ENCODE results near the gene TINAGL1. TPM values are rescaled to one million over a fixed set of nuclear protein-coding genes. Genes with fewer than 3 reads are reported as not detected.

The TINAGL1 gene
- total and polyA plus RNA-seq, 4 donors, result 5.3 to 41.2 (median 13.2) TPM

DNA sequence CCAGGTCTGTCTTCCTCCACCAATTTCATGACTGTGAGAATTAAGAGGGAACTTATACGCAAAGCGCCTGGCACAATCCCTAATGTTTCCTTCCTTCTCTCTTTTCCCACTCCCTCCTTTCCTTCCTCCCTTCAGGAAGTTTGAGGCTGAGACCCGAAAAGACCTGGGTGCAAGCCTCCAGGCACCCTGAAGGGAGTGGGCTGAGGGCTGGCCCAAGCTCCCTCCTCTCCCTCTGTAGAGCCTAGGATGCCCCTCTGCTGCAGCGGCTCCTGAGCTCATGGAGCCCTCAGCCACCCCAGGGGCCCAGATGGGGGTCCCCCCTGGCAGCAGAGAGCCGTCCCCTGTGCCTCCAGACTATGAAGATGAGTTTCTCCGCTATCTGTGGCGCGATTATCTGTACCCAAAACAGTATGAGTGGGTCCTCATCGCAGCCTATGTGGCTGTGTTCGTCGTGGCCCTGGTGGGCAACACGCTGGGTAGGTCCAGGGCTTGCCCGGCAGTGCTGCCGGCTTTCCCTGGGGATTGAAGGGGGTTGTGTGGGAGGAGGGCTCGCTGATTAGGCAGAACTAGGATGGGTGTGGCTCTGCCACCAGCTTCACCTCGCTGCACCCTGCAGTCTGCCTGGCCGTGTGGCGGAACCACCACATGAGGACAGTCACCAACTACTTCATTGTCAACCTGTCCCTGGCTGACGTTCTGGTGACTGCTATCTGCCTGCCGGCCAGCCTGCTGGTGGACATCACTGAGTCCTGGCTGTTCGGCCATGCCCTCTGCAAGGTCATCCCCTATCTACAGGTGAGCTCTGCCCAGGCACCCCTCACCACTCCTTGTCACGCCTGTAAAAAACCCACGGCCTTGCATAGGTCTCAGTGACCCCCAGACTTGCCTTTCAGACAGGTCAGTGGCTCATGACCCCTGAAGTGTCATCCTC, 42.9 kb downstream of the TINAGL1 start:
- H3K36me3 ChIP-seq (ENCODE audit: control insufficient read depth, insufficient read depth, low read length), result peaks cover 4% of the 10 kb centered on the region

DNA sequence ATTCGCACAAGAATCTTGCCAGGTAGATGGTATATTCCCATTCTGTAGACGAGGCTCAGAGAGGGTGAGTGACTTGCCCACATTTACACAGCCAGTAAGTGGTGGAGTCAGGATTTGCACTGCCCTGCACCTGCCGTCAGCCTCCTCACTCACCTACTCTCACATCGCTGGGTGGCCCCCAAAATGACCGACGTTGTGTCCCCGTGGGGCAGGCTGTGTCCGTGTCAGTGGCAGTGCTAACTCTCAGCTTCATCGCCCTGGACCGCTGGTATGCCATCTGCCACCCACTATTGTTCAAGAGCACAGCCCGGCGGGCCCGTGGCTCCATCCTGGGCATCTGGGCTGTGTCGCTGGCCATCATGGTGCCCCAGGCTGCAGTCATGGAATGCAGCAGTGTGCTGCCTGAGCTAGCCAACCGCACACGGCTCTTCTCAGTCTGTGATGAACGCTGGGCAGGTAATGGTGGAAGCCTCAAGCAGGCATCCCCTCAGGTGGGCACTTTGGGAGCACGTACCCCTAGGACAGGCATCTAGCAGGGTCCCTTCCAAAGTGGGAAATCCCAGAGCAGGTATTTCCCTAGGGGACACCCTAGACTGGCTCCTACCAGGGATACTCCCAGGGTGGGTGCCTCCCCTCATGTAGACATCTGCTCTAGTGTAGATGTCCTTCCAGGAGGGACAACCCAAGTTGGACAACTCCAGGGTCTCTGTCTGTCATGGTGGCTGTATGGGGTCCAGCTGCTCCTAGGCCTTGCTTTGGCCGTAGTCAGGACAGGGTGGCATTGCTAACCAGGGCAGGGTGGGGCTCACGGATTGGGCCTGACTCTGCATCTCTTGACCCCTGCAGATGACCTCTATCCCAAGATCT, 44.5 kb downstream of the TINAGL1 start:
- H3K36me3 ChIP-seq (ENCODE audit: control insufficient read depth, insufficient read depth, low read length), result peaks cover 13% of the 10 kb centered on the region
- no peak overlapping the region for H3K4me3 ChIP-seq (ENCODE audit: low read depth, low read length)
- 92% methylated on average over 18 of the region's 20 CpGs for whole genome bisulfite sequencing (ENCODE audit: insufficient coverage)
- no peak overlapping the region for H3K27ac ChIP-seq (ENCODE audit: low read depth, low read length)
- peaks cover 11% of the 10 kb centered on the region for H3K27me3 ChIP-seq (ENCODE audit: control insufficient read depth, insufficient read depth, low read length)
- no peaks in the 10 kb centered on the region for H3K9me3 ChIP-seq (ENCODE audit: control insufficient read depth, insufficient read depth, low read length)
- no peak for DNase-seq (ENCODE audit: low read depth in 4 of 6, low spot score in 6 of 6)
- peaks cover 28% of the 10 kb centered on the region for H3K4me1 ChIP-seq (ENCODE audit: control insufficient read depth, insufficient read depth, low read length)

More for the DNA sequence above, 42.9 kb downstream of the TINAGL1 start:
- Histone ChIP-seq H3K4me1 (ENCODE audit: control insufficient read depth, insufficient read depth, low read length) (peaks cover 40% of the 10 kb centered on the region), H3K27me3 (ENCODE audit: control insufficient read depth, insufficient read depth, low read length) (peaks cover 11% of the 10 kb centered on the region), H3K27ac (ENCODE audit: low read depth, low read length) (no peak overlapping the region), H3K4me3 (ENCODE audit: low read depth, low read length) (no peak overlapping the region), H3K9me3 (ENCODE audit: control insufficient read depth, insufficient read depth, low read length) (no peaks in the 10 kb centered on the region)
- no peak for DNase-seq (ENCODE audit: low read depth in 4 of 6, low spot score in 6 of 6)
- 76% methylated on average over 20 of the region's 23 CpGs for WGBS (ENCODE audit: insufficient coverage)

DNA sequence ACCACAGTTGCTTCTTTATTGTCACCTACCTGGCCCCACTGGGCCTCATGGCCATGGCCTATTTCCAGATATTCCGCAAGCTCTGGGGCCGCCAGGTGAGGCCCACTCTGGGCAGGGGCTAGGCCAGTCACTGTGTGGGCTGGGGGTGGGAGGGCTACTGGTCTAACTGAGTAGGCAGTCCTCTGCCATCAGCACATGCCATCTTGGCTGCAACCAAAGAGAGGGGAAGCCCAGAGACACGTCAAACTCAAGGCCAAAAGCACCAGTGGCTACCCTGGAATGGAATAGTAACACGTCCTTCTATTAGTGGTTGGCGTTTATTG, 45.1 kb downstream of the TINAGL1 start:
- Histone ChIP-seq H3K9me3 (ENCODE audit: control insufficient read depth, insufficient read depth, low read length) (no peaks in the 10 kb centered on the region), H3K36me3 (ENCODE audit: control insufficient read depth, insufficient read depth, low read length) (peaks cover 17% of the 10 kb centered on the region), H3K4me3 (ENCODE audit: low read depth, low read length) (no peak overlapping the region), H3K27ac (ENCODE audit: low read depth, low read length) (no peak overlapping the region), H3K4me1 (ENCODE audit: control insufficient read depth, insufficient read depth, low read length) (peaks cover 33% of the 10 kb centered on the region), H3K27me3 (ENCODE audit: control insufficient read depth, insufficient read depth, low read length) (peaks cover 11% of the 10 kb centered on the region)
- 94% methylated on average over 2 of the region's 5 CpGs for WGBS (ENCODE audit: insufficient coverage)
- DNase-seq (ENCODE audit: low read depth in 4 of 6, low spot score in 6 of 6), result no peak

DNA sequence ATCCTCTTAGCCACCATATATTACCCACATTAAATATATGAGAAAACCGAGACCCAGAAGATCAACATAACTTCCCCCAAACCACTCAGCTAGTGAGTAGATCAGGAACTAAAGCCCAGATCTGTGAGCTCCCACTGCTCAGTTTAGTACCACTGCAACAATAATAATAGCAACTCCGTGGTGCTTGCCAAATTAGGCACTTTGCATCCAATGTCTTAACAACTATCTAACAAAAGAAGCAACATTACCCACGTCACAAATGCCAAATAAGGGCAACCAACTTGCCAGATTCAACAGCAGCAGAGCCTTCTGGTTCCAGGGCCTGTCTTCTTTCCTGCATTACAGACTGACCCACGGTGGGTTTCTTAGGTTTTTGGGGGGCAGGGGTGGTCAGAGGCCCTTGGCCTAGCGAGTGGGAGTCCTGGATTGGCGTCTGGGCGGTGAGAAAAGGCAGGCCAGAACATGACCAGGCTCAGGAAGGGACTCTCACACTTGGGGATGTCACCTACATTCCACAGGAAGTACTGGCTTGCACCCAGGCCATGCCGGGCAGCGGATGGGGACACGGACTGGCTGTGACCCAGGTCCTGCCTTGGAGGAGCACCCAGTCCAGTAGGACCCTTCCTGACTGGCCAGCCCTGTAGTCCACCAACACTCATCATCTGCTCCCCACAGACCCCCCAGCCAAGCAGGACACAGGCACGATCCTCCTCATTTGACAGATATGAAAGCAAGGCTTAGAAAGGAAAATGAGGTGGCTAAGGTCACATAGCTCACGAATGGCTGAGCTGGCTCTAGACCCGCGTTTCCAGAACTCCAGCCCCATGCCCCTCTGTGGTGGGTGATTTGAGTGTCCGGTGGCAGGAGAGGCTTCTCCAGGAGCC, 45.8 kb downstream of the TINAGL1 start:
- peaks cover 10% of the 10 kb centered on the region for H3K27me3 ChIP-seq (ENCODE audit: control insufficient read depth, insufficient read depth, low read length)
- no peaks in the 10 kb centered on the region for H3K9me3 ChIP-seq (ENCODE audit: control insufficient read depth, insufficient read depth, low read length)
- peaks cover 22% of the 10 kb centered on the region for H3K36me3 ChIP-seq (ENCODE audit: control insufficient read depth, insufficient read depth, low read length)
- 79% methylated on average over 14 of the region's 15 CpGs for WGBS (ENCODE audit: insufficient coverage)
- no peak overlapping the region for H3K27ac ChIP-seq (ENCODE audit: low read depth, low read length)
- H3K4me1 ChIP-seq (ENCODE audit: control insufficient read depth, insufficient read depth, low read length), result peaks cover 38% of the 10 kb centered on the region
- peak in 1 of 6 donors; percentile 75 for DNase-seq (ENCODE audit: low read depth in 4 of 6, low spot score in 6 of 6)
- no peak overlapping the region for H3K4me3 ChIP-seq (ENCODE audit: low read depth, low read length)

DNA sequence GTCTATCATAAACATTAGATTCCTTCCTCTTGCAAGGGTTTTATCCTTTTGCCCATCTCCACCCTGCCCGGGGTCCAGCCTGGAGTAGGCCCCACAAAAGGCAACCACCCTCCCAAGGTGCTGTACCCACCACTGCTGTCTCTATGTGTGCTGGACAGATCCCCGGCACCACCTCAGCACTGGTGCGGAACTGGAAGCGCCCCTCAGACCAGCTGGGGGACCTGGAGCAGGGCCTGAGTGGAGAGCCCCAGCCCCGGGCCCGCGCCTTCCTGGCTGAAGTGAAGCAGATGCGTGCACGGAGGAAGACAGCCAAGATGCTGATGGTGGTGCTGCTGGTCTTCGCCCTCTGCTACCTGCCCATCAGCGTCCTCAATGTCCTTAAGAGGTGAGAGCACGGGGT, 47.0 kb downstream of the TINAGL1 start:
- H3K27me3 ChIP-seq (ENCODE audit: control insufficient read depth, insufficient read depth, low read length), result peaks cover under 1% of the 10 kb centered on the region
- peaks cover 38% of the 10 kb centered on the region for H3K4me1 ChIP-seq (ENCODE audit: control insufficient read depth, insufficient read depth, low read length)
- no peak overlapping the region for H3K4me3 ChIP-seq (ENCODE audit: low read depth, low read length)
- DNase-seq (ENCODE audit: low read depth in 4 of 6, low spot score in 6 of 6), result no peak
- 92% methylated on average over 10 of the region's 12 CpGs for WGBS (ENCODE audit: insufficient coverage)
- H3K36me3 ChIP-seq (ENCODE audit: control insufficient read depth, insufficient read depth, low read length), result peaks cover 34% of the 10 kb centered on the region
- H3K9me3 ChIP-seq (ENCODE audit: control insufficient read depth, insufficient read depth, low read length), result no peaks in the 10 kb centered on the region
- no peak overlapping the region for H3K27ac ChIP-seq (ENCODE audit: low read depth, low read length)

DNA sequence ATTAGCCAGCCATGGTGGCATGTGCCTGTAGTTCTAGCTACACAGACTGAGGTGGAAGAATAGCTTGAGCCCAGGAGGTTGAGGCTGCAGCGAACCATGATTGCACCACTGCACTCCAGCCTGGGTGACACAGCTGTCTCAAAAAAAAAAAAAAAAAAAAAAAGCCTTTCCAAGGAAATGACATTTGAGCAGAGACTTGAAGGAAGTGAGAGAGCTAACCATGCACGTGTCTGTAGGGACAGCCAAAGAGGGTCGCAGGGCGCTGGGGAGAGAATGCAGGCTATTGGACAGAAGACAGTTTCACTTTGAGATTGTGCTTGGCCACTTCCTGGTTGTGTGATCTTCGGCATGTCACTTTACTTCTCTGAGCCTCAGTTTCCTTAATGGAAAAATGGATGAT, 48.0 kb downstream of the TINAGL1 start:
- no peaks in the 10 kb centered on the region for H3K9me3 ChIP-seq (ENCODE audit: control insufficient read depth, insufficient read depth, low read length)
- H3K27ac ChIP-seq (ENCODE audit: low read depth, low read length), result no peak overlapping the region
- peaks cover 41% of the 10 kb centered on the region for H3K36me3 ChIP-seq (ENCODE audit: control insufficient read depth, insufficient read depth, low read length)
- no peaks in the 10 kb centered on the region for H3K27me3 ChIP-seq (ENCODE audit: control insufficient read depth, insufficient read depth, low read length)
- no peak for DNase-seq (ENCODE audit: low read depth in 4 of 6, low spot score in 6 of 6)
- WGBS (ENCODE audit: insufficient coverage), result 81% methylated on average over 5 of the region's 5 CpGs
- peaks cover 44% of the 10 kb centered on the region for H3K4me1 ChIP-seq (ENCODE audit: control insufficient read depth, insufficient read depth, low read length)
- H3K4me3 ChIP-seq (ENCODE audit: low read depth, low read length), result no peak overlapping the region

- Histone ChIP-seq H3K4me1 (ENCODE audit: control insufficient read depth, insufficient read depth, low read length) (peaks cover 44% of the 10 kb centered on the region), H3K27me3 (ENCODE audit: control insufficient read depth, insufficient read depth, low read length) (no peaks in the 10 kb centered on the region), H3K36me3 (ENCODE audit: control insufficient read depth, insufficient read depth, low read length) (peaks cover 46% of the 10 kb centered on the region), H3K9me3 (ENCODE audit: control insufficient read depth, insufficient read depth, low read length) (no peaks in the 10 kb centered on the region), H3K4me3 (ENCODE audit: low read depth, low read length) (no peak overlapping the region), H3K27ac (ENCODE audit: low read depth, low read length) (no peak overlapping the region)
- 92% methylated on average over 11 of the region's 16 CpGs for WGBS (ENCODE audit: insufficient coverage)
- no peak for DNase-seq (ENCODE audit: low read depth in 4 of 6, low spot score in 6 of 6)
Observed at GRCh38 chr1:31624731-31625514, 48.6 kb downstream of the TINAGL1 start.

GRCh38 chr1:31625561-31626222, 49.4 kb downstream of the TINAGL1 start:
- Histone ChIP-seq H3K27ac (ENCODE audit: low read depth, low read length) (no peak overlapping the region), H3K36me3 (ENCODE audit: control insufficient read depth, insufficient read depth, low read length) (peaks cover 54% of the 10 kb centered on the region), H3K4me1 (ENCODE audit: control insufficient read depth, insufficient read depth, low read length) (peaks cover 44% of the 10 kb centered on the region), H3K4me3 (ENCODE audit: low read depth, low read length) (no peak overlapping the region), H3K9me3 (ENCODE audit: control insufficient read depth, insufficient read depth, low read length) (no peaks in the 10 kb centered on the region), H3K27me3 (ENCODE audit: control insufficient read depth, insufficient read depth, low read length) (no peaks in the 10 kb centered on the region)
- DNase-seq (ENCODE audit: low read depth in 4 of 6, low spot score in 6 of 6), result no peak
- 83% methylated on average over 1 of the region's 4 CpGs for WGBS (ENCODE audit: insufficient coverage)

Measured in spinal cord (tissue), 10 donors.